ENCODE results near the gene ABR. TPM values are rescaled to one million over a fixed set of nuclear protein-coding genes. Genes with fewer than 3 reads are reported as not detected.
"Not testable (repeated sequence)": the region's sequence is repeated elsewhere in the genome, so short reads cannot be mapped to it uniquely, and the experiment has no call there.

The ABR gene
- total RNA-seq, 1 donor = 156 TPM

DNA sequence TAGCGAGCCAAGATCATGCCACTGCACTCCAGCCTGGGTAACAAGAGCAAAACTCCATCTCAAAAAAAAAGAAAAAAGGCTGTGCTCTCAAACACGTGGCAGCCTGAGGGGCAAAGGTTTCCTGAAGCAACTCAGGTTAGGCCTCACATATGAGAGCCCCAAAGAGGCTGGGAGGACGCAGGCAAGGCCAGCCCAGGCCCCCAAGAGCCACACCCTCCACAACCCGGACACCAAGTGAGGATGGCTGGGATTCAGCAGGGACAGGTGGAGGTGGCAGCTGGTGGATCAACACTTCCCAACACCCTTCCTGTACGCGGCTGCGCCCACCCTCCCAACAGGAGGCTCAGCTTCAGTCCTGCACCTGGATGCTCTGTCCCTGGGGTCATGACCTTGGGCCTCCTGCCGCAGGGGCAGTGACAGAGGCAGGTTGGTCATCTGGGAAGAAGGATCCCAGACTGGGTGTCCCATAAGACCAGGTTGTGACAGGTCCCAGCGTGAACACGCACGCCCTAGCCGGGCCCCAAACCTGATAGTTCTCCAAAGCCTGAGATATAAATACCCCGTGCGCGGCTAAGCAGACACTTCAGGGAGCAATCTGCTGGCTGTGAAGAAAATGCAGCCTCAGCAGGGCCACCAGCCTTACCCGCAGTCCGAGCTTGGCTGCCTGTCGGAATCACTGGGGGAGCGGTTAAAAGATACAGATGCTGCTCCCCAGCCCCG is 104.7 kb downstream of the ABR start:
- no peak overlapping the region for H3K4me3 ChIP-seq (ENCODE audit: insufficient read depth, low read length)
- H2AFZ ChIP-seq (ENCODE audit: low read length) = no peak overlapping the region
- no peaks in the 10 kb centered on the region for H3K27me3 ChIP-seq (ENCODE audit: insufficient read depth, low read length)
- no peaks in the 10 kb centered on the region for H3K79me2 ChIP-seq (ENCODE audit: insufficient read depth, low read length)
- no peaks in the 10 kb centered on the region for H3K9me3 ChIP-seq (ENCODE audit: low read depth, low read length)
- H3K27ac ChIP-seq (ENCODE audit: low read depth, low read length) = no peak overlapping the region
- peaks cover 30% of the 10 kb centered on the region for H3K36me3 ChIP-seq (ENCODE audit: insufficient read depth, low read length)
- no peaks in the 10 kb centered on the region for H3K4me1 ChIP-seq (ENCODE audit: insufficient read depth, low read length)
- H3K4me2 ChIP-seq (ENCODE audit: insufficient read depth, low read length) = no peak overlapping the region
- no peak for DNase-seq (ENCODE audit: insufficient read length, low spot score, missing footprints)
- TF ChIP-seq, protein P1, sequence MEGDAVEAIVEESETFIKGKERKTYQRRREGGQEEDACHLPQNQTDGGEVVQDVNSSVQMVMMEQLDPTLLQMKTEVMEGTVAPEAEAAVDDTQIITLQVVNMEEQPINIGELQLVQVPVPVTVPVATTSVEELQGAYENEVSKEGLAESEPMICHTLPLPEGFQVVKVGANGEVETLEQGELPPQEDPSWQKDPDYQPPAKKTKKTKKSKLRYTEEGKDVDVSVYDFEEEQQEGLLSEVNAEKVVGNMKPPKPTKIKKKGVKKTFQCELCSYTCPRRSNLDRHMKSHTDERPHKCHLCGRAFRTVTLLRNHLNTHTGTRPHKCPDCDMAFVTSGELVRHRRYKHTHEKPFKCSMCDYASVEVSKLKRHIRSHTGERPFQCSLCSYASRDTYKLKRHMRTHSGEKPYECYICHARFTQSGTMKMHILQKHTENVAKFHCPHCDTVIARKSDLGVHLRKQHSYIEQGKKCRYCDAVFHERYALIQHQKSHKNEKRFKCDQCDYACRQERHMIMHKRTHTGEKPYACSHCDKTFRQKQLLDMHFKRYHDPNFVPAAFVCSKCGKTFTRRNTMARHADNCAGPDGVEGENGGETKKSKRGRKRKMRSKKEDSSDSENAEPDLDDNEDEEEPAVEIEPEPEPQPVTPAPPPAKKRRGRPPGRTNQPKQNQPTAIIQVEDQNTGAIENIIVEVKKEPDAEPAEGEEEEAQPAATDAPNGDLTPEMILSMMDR (IDR thresholded peaks at IDR 0.05; ENCODE audit: extremely low read depth, low read depth, low read length) = no peak
- peaks cover 10% of the 10 kb centered on the region for H4K20me1 ChIP-seq (ENCODE audit: insufficient read depth, low read length)

DNA sequence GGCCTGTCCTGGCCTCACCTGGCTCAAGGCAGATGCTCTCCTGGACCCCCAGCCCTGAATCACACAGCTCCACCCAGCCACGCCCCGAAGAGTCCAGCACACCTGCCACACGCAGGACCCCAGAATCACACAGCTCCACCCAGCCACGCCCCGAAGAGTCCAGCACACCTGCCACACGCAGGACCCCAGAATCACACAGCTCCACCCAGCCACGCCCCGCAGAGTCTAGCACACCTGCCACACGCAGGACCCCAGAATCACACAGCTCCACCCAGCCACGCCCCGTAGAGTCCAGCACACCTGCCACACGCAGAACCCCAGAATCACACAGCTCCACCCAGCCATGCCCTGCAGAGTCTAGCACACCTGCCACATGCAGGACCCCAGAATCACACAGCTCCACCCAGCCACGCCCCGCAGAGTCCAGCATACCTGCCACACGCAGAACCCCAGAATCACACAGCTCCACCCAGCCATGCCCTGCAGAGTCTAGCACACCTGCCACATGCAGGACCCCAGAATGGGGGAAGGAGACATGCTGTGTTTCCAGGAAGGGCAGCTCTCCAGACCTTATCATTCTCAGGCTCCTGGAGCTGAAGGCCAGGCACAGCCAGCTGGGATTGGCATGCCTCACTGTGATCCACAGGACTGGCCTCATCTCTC is 105.7 kb downstream of the ABR start:
- H3K4me2 ChIP-seq (ENCODE audit: insufficient read depth, low read length); H3K9me3 ChIP-seq (ENCODE audit: low read depth, low read length); H3K79me2 ChIP-seq (ENCODE audit: insufficient read depth, low read length); DNase-seq (ENCODE audit: insufficient read length, low spot score, missing footprints); H3K4me3 ChIP-seq (ENCODE audit: insufficient read depth, low read length); H3K27ac ChIP-seq (ENCODE audit: low read depth, low read length); H3K27me3 ChIP-seq (ENCODE audit: insufficient read depth, low read length); H2AFZ ChIP-seq (ENCODE audit: low read length); H3K4me1 ChIP-seq (ENCODE audit: insufficient read depth, low read length): not testable (repeated sequence)
- Histone ChIP-seq H3K36me3 (ENCODE audit: insufficient read depth, low read length) (peaks cover 24% of the 10 kb centered on the region), H4K20me1 (ENCODE audit: insufficient read depth, low read length) (peaks cover 11% of the 10 kb centered on the region)

DNA sequence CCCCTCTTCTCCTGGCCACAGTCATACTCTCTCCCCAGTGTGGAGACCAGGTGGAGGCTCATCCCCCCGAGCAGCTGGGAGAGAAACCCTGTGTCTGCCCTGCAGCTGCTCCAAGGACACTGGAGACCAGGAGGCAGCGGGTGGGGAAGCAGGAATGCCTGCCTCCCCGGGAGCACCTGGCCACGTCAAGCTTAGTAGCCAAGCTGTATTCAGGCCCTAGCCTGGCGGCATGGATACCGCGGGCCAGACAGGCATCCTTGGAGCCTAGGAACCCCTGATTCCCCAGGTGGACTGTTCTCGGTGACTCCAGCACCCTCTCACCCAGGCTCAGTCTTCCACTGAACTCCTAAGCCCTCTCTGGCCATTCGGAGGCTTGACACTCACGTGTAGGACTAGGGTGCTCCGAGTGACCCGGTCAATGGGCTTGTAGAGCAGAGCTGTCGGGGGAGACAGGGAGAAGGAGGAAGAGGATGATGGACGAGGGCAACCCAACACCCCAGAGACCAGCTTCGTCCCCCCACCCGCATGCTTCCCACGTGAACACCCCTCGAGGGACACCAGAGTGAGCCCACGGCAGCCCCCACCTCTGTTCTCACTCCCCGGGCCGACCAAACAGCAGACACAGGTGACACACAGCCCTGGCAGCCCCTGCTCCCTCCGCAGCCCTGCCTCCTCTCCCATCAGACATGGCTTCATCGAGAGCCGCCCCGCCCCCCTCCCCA is 106.4 kb downstream of the ABR start:
- Histone ChIP-seq H3K4me2 (ENCODE audit: insufficient read depth, low read length) (no peak overlapping the region), H2AFZ (ENCODE audit: low read length) (no peak overlapping the region), H3K9me3 (ENCODE audit: low read depth, low read length) (no peaks in the 10 kb centered on the region), H3K79me2 (ENCODE audit: insufficient read depth, low read length) (no peaks in the 10 kb centered on the region), H3K27me3 (ENCODE audit: insufficient read depth, low read length) (no peaks in the 10 kb centered on the region), H3K4me3 (ENCODE audit: insufficient read depth, low read length) (no peak overlapping the region), H3K4me1 (ENCODE audit: insufficient read depth, low read length) (no peaks in the 10 kb centered on the region), H3K36me3 (ENCODE audit: insufficient read depth, low read length) (peaks cover 25% of the 10 kb centered on the region), H4K20me1 (ENCODE audit: insufficient read depth, low read length) (peaks cover 11% of the 10 kb centered on the region), H3K27ac (ENCODE audit: low read depth, low read length) (no peak overlapping the region)
- TF ChIP-seq, protein P1 (IDR thresholded peaks at IDR 0.05; ENCODE audit: extremely low read depth, low read depth, low read length) = no peak
- no peak for DNase-seq (ENCODE audit: insufficient read length, low spot score, missing footprints)

DNA sequence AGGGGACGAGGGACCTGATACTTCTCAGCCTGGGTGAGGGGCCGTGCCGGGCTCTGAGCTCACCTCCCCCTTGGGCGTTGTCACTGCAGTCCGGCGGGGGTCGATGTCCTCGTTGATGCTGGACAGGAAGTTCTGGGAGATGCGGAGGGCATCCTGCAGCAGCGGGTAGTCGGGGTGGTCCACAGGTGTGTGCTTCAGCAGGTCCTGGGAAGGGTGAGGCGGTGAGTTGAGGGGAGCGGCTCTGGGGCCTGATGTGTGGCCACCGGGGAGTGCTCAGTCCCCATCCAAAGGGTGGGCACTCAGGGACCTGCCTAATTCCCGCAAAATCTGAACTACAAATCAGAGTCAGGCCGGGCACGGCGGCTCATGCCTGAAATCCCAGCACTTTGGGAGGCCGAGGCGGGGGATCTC is 107.2 kb downstream of the ABR start:
- no peak for DNase-seq (ENCODE audit: insufficient read length, low spot score, missing footprints)
- H3K4me1 ChIP-seq (ENCODE audit: insufficient read depth, low read length) = no peaks in the 10 kb centered on the region
- H2AFZ ChIP-seq (ENCODE audit: low read length) = no peak overlapping the region
- TF ChIP-seq, protein P1 (IDR thresholded peaks at IDR 0.05; ENCODE audit: extremely low read depth, low read depth, low read length) = no peak
- H3K9me3 ChIP-seq (ENCODE audit: low read depth, low read length) = no peaks in the 10 kb centered on the region
- H3K4me3 ChIP-seq (ENCODE audit: insufficient read depth, low read length) = no peak overlapping the region
- peaks cover 26% of the 10 kb centered on the region for H3K36me3 ChIP-seq (ENCODE audit: insufficient read depth, low read length)
- H3K27ac ChIP-seq (ENCODE audit: low read depth, low read length) = no peak overlapping the region
- H4K20me1 ChIP-seq (ENCODE audit: insufficient read depth, low read length) = peaks cover 11% of the 10 kb centered on the region
- H3K4me2 ChIP-seq (ENCODE audit: insufficient read depth, low read length) = no peak overlapping the region
- H3K79me2 ChIP-seq (ENCODE audit: insufficient read depth, low read length) = no peaks in the 10 kb centered on the region
- no peaks in the 10 kb centered on the region for H3K27me3 ChIP-seq (ENCODE audit: insufficient read depth, low read length)
